Right renal cortex interstitium (tissue), 3 donors: ENCODE data around the gene SUSD6. TPM values are rescaled to one million over a fixed set of nuclear protein-coding genes. Genes with fewer than 3 reads are reported as not detected.
"Not testable (repeated sequence)": the region's sequence is repeated elsewhere in the genome, so short reads cannot be mapped to it uniquely, and the experiment has no call there.

Experiments
- DNase-seq, 3 donors: peaks; one replicate each; pipeline ENCODE4 v3.0.0-alpha.2; 2013; ENCODE audit warnings: low read depth in 3 of 3, low spot score in 2 of 3
- polyA plus RNA-seq, 3 donors: library from polyadenylated mRNA; unstranded; fragments of 120-200 nt; gene quantifications; one replicate each; pipeline ENCODE4 v1.2.1, GENCODE V29; 2013; ENCODE audit not compliant: insufficient read length in 3 of 3

The SUSD6 gene
- polyA plus RNA-seq, 3 donors = 20.2 to 22.0 (median 20.3) TPM

DNA sequence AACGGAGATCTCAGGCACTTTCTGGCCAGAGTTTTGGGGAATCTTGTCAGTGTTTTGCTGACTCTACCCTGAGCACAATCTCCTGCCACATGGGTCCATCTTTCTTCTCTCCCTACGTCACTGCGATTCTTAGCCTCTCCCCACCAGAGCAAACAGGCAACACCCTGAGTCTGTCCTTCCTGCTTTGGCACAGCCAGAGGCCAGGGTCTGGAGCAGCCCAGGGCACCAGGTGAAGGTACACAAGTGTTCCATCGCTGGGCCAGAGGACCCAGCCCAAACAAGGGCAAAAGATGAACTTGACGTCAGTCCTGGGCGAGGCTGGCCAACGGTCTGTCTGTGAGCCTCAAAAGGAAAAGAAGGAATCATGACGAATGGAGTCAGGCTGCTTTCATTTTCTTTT is 24.0 kb upstream of the SUSD6 start:
- DNase-seq = no peak

DNA sequence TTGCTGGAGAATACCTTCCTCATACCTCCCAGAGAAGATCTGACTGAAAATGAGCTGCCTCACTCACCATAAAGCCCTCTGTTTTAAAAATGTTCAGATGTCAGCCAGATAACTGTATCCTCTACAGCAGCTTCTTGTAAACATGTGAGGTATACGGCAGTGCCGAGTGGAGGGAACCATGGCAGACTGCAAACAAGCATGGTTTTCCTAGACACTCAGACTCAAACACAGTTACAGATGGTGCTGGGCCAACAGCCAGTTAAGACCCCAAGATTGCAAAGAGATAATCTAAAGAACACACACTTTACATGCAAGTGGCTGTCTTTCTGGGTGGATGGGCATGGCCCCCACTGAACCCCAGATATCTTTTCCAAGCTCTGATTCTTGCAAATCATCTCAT is 20.1 kb upstream of the SUSD6 start:
- no peak for DNase-seq

DNA sequence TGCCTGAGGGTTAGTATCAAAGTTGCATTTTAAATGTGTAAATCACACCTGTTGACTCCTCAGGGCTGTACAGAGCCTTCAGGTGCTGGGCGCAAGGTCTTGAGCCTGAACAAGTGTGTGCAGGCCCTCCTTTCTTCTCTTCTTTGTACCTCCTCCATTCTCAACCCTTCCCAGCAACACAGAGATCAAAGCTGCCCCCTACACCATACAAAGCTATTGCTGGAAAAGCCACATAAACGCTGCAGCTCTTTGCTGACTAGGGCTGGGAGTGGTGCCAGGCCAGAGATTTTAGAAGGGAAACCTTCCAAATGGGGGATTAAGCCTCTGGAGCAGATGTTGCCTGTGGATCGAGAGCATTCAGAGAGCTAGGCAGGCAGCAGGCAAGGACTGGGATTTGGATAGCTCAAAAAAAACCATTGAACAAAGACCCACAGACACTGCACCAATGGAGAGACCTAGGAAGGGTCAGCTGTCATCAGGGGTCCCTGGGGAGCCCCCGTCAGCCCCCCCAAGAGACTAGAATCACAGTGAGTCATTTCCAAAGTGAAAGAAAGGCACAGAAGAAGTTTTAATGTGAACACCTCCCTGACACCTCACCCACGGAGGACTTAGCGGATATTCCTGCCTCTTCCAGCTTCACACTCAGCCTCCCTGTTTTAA is 18.2 kb upstream of the SUSD6 start:
- no peak for DNase-seq

DNA sequence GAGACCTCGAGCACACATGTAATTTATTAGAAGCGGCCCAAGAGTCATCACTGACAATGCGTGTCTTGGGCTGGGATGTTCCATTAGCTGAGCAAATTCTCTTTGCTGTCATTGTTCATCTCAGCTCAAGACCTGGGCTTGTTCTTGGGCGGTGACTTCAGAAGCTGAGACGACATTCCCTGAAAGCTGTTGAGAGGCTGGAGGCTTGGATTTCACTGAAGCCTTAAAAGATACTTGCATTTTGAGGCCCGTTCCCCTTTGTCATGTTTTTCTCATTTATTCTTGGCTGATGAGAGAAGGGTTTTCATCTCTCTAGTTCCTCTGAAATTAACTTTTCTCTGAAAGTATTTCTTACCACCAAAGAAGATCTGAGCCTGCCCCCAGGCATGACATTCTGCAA is 16.6 kb upstream of the SUSD6 start:
- DNase-seq = no peak

DNA sequence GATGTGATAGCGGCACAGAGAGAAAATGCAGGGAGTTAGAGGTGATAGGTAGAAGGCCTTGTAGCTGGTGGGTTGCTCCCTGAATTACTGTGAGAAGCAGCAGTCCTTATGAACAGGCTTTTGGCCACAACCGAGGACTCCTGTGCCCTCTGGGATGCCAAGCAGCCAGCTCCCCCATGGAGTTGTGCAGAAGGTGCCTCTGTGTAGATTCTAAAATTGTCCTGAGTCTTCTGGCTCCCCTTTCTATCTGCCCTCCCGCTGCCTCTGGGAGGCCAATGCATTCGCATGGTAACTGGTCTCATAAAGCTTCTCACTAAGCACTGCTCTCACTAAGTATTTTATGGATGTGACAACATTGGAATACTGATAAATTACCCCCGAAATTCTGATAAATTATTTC is 16.1 kb upstream of the SUSD6 start:
- DNase-seq = no peak

DNA sequence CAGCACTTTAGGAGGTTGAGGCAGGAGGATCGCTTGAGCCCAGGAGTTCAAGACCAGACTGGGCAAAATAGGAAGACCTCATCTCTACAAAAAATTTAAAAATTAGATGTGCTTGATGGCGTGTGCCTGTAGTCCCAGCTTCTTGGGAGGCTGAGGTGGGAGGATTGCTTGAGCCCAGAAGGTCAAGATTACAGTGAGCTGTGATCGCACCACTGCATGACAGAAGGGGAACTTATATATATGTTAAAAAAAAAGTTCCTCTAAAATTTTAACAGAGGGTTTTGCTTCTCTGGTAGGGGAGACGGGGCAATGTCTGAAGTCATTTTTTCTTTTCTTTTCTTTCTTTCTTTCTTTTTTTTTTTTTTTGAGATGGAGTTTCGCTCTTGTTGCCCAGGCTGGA is 12.0 kb upstream of the SUSD6 start:
- DNase-seq = not testable (repeated sequence)

DNA sequence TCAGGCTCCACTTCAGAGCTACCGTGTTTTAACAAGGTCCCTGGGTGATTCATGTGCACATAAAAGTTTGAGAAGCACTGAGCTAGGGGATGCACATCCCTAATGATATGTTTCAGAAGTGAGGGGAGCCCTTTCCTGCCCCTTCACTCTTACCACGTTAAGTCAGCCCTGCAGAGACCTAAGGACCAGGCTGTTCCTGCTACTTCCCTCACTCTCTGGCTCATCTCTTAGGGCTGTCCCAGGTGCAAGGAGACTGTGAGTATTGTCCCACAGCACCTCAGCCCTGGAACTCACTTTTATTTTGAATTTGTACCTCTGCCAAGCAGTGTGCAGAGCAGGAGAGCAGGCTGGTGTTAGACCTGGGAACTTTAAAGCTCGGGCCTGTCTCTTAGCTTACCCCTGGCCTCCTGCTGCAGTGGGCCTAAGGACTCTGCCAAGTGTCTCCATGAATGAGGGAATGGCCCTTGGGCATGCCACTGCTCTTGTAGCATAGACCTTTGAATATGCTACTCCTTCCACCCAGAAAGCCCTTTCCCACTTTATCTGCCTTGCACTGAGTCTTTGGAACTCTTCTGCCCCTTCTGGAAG is 11.0 kb upstream of the SUSD6 start:
- DNase-seq = no peak

DNA sequence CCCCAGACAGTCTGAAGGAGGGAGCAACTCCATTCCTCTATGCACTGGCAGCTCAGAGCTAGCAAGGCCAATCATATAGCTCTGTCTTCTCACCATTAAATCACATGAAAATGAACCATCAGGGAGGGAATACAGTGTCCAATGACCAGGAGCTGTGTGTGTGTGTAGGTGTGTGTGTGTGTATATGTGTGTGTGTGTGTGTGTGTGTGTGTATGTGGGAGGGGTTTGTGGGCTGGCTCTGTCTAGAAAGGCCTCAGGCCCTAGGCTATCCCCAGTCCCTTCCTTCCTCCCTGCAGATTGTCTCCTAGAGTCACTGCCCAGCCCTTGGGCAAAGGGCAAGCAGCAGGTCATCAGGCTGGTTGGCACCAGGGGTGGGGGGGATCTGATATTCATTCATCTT is 5.7 kb upstream of the SUSD6 start:
- DNase-seq = no peak

DNA sequence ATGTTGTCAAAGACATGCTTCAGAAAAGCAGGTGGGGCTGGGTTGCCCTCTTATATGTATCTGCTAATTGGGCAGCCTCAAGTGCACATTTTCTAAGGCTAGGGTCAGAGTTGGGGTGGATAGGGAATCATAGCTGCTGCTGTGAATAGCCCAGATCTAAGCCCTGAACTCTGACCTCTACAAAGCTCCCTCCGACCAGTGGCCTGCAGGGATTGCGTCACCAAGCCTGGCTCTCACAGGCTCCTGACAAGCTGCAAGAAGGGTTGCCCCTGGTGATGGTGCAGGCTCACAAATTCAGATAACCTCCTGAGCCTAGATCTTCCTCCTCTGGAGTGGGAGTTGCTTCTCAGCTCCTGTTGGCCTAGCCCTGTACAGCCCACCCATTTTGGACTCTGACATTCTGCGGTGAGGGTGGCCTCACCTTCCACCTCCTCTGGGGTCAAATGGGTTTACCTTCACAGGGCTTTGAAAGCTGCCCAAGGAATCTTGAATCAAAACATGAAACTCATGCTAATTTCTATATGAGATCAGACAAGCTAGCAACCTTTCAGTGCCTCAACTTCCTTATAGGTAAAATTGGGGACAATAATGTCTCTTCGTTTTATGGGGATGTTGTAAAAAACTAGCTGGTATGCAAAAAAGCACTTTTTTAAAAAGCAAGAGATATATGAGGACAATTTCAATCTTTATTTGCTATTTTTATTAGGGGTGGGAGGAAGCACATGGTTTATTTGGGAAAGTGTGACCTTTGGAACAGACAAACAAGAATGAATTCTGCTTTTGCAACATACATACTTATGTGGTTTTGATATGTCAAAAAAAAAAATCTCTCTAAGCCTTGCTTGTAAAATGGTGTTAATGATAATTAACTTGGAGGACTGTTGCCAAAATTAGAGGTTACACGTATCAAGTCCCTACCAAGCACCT is 4.9 kb upstream of the SUSD6 start:
- no peak for DNase-seq

DNA sequence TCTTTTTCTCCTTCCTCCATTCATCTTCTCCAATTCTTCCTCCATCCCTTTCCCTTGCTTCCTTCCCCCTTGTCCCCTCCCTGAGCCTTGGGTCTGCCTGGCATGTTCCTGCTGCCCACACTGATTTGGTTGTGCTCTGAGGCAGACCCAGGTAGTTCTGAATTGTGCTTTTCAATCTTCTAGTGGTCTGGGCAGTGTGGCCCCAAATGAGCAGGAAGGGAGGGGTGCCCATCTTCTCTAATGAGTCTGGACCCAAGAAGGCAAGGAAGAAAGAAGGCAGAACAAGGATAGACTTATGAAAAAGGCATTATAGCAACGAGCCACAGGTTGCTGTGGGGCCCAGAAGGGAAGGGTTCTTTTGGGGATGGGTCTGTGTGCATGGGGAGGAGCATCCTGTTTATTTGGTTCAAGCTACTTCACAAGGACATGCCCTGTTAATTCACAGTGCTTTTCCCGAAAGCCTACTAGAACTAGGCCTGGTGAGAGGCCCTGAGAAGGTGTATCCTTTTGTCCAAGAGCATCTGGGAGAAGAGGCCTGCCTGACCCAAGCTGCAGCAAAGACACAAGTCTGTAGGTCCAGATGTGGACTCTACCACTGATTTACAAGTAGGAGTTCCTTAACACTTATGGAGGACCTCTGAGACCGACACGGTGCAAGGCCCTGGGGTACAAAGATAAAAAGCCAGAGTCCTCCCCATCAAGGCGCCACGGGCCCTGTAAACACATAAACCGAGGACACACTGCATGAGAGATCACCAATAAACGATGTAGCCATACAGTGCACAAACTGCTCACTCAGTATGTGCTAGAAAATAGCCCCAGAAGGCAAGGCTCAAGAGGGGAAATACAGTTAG is 1.1 kb upstream of the SUSD6 start:
- no peak for DNase-seq

DNA sequence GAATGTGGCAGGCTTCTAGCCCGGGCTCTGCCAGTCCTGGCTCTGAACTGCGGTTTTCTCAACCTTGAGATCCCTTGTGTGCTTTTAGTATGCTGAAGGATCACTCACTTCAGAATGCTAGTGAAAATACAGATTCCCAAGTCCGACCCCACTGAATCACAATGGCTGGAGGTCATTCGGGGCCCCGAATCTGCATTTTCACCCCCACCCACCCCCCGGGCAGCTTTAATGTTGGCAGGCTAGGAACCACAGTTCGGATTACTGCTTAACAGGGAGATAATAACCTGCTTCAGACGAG is 573 bp upstream of the SUSD6 start:
- no peak for DNase-seq

DNA sequence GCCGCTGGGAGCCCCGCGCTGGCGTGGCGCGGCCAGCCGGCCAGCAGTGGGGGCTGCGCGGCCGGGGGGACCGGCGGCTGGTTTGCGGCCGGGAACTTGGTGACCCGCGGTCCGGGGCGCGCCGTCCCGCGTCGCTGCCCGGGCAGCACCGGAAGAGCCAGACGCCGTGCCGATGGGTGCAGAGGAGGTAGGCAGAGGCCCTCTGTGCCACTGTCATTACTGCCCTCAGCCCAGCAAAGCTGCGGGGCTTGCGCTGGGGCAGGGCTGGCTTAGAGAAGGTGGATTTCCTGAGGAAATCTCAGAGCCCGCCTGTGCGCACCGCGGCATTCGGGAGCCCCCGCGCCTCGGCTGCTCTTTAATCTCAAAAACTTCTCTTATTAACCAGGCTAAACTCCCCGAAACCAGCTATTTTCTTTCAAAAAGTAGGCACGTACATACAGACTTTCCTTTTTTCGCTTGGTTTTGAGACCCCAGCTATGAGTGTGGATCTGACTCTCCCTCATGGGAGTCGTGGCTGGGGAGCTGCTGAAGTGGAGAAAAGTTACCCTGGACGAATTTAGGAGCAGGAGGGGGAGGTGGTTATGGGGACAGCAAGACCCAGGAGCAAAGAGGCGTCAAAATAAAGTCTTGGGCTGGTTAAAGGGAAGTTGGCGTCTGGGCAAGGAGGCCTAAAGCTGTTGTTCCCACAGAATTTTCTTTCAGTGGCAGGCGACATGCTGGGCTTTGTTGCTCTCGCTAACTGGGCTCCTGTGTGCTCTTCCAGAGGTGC is 802 bp downstream of the SUSD6 start:
- DNase-seq = no peak

DNA sequence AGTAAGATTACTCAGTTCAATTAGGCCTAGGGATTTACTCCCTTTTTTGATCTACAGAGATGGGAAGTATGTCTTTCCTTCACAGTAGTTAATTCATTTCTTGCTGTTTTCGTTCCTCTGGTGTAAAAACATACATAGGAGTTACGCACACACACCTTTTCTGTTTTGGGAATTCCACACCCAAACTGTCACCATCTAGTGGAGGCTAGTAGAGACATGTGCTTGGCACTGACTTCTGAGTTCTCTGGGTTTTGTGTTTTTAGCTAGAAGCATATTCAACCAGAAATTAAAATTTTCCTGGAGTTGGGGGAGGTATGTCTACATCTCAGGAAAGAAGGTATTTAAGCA is 1.4 kb downstream of the SUSD6 start:
- no peak for DNase-seq

DNA sequence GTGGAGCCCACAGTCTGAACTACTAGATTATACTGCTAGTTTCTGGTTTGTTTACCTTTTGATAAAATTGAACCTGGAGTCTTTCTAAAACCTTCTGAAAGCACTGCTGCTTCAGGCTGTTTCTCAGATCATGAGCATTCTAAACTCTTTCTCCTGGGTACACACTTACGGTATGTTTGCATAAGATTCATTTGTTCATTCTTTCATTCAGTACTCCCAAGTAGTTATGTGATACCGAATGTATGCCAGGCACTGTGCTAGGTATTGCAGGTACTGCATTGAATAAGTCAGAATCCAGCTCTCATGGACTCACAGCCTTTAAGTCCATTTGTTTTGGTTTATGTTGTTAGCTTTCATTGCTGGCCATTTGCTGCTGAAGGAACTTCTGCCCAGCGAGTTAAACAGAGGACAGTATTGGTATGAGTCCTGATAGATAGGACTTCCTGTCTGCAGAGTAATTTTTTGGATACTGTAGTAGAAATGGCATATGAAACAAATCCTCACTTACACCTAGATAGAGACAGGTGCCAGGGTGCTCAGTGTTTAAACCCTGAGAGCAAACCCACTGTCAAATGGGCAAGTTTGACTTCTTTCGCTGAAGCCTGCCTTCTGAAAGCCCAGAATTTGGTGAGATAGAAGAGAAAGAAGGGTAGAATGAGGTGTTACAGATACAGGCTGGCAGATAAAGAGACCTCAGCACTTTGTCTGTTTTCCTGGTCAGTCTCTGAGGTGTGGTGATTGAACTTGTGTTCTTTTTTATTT is 2.1 kb downstream of the SUSD6 start:
- no peak for DNase-seq

DNA sequence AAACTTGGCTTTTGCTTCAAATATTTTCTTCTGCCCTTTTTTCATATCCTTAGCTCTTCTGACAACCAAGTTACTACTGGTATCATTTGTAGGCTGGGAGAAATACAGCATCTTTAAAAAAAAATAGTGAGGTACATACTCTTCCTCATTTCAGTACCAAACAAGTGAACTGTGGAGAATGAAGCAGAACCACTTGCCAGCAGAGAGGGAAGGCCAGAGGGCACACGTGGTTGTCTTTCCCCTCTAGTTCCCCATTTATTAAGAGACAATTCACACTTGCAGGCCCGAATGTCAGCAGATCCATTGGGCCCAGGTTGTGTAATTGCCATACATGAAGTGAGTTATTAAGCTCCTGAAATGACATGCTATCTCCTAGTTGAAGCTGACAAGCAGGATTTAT is 3.2 kb downstream of the SUSD6 start:
- DNase-seq = no peak

DNA sequence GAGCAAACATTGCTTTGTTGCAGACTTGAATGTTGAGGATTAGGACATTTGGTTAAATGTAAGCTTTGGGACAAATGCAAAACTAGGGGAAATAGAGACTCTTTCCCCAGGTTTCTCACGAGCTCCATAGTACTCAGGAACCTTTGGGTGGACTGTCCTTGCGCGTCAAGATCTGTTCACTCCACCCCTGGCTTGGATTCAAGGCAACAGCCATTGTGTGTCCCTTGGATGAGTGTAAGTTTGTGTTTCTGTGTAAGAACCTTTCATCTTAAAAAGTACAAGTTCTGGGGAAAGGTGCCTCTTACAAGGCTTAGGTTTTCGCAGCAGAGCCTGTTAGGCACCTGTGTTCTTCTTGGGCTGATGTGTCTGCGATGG is 3.7 kb downstream of the SUSD6 start:
- no peak for DNase-seq

DNA sequence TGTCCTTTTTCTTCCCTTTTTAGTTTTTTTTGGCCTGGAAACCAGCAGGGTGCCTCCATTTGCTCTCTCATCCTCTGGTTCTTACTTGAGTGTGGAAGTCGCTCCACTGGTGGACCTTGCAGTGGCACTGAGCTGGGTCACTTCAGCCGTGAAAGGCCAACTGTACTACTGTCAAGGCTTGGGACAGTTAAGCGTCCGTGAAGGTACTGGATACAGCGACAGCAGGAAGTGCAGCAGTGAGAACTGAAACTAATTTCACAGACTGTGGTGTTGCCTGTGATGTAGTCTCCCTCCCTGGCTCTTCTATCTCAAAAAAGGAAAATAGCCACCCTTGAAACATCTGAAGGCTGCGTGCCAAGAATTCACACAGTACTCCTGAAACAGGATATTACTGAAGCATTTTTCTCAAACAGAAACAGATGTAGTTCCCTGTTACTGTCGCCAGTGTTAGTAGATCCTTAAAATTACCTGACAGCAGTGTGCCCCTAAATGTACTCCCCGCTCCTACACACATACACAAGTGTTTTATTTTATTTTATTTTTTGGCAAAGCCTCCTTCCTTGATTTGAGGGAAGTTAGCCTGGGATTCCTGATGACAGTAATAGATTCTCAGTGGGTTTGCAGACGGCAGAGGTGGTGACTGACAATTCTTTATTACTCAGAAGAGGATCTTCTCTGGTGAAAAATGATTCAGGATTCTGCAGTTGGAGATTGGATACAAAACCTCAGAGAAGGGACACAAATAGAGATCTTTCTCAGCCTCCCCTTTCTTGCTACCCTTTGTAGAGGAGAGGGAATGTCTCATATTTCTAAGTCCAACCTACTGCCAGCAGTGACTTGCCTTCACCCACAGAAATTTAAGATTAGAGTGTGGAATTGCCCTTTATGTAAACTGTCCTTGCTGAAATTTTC is 4.4 kb downstream of the SUSD6 start:
- no peak for DNase-seq

DNA sequence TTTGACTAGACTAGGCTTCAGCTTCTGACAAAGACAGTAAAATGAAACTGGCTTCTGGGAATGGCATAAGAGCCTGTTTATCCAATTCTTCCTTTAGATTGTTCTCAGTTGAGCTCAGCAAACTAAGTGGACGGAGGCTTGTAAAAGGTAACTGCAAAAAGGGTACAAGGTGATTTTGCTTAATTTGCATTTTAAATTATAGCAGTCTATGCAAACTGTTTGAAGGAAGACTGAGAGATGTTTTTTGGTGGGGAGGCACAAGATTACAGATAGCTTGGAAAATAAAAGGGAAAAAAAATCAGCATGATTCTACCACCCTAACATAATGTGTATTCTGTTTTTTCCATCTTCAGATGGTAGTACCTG is 5.0 kb downstream of the SUSD6 start:
- no peak for DNase-seq

DNA sequence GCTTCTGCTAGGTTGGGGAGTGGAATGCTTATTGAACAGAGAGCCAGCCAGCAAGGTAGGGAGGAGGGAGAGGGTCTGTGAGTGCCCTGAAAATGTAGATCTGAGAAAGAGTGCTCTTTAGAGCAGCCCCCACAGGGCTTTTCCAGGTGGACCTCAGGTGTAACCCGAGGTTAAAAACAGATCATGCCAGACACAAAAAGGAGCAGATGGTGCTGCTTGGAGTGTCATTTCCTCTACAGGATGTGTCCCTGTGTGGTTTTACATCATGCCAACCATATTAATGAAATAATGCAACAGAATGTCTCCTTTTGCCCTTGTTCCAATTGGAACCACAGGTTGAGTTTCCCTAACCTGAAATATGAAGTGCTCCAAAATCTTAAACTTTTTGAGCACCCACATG is 6.4 kb downstream of the SUSD6 start:
- no peak for DNase-seq
